ENCODE measurements around the gene MYH9. TPM values are rescaled to one million over a fixed set of nuclear protein-coding genes. Genes with fewer than 3 reads are reported as not detected.

The MYH9 gene
- total RNA-seq, 1 experiment from 2014 or later = 258 TPM

DNA sequence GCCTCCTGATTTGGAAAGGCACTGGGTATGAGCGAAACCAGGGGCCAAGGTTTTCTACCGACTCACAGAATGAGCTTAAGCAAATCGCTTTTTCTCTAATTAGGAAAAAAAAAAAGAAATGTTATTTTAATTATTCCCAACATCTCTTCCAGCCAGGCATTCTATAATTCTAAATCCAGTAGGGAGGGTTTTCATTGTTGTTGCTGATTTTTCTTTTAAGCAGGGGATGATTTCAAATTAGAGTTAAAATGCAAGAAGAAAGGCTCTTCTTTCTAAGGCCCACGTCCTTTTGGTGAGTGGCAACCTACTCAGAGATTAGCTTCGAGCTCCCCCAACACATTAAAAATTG is 8.9 kb downstream of the MYH9 start:
- H3K4me2 ChIP-seq (ENCODE audit: low read length) = no peak overlapping the region
- no peaks in the 10 kb centered on the region for H3K27me3 ChIP-seq (ENCODE audit: insufficient read depth, low read length)
- intact Hi-C loops (cut with micrococcal nuclease) = no loop called here
- H3K9me3 ChIP-seq (ENCODE audit: control insufficient read depth in 1 of 2, insufficient read depth in 1 of 2, low read depth in 1 of 2, low read length in 2 of 2) = no peaks in the 10 kb centered on the region
- H3K9ac ChIP-seq (ENCODE audit: low read length) = no peak overlapping the region
- RAD21 ChIA-PET (ENCODE audit: low non-redundant PET in 1 of 2, low total read pairs in 2 of 2, uncharacterized antibody in 2 of 2, unreplicated experiment in 2 of 2) = no interaction called here
- ATAC-seq (no peak), DNase-seq (ENCODE audit: low read depth, low spot score) (no peak)
- H3K79me2 ChIP-seq (ENCODE audit: insufficient read depth, low read length) = peaks cover 100% of the 10 kb centered on the region
- peaks cover 56 to 83% of the 10 kb centered on the region in 2 experiments for H3K4me1 ChIP-seq (ENCODE audit: control insufficient read depth in 1 of 2, insufficient read depth in 2 of 2, low read length in 2 of 2)
- H3K4me3 ChIP-seq (replicated peaks in 1 of 2; ENCODE audit: low read depth in 1 of 2, low read length in 2 of 2) = no peak overlapping the region
- CTCF ChIA-PET = interaction anchor here (0.8 kb wide), 1 partner anchor 91 kb away, joined by 4 read pairs; no protein-coding TSS in a partner anchor
- TF ChIP-seq CBX3 (IDR thresholded peaks at IDR 0.05; ENCODE audit: low read depth) (no peak), POLR2AphosphoS5 (IDR thresholded peaks at IDR 0.05; ENCODE audit: low read depth, low read length) (no peak), CEBPB (IDR thresholded peaks at IDR 0.05; ENCODE audit: low read depth) (no peak), ZFX (IDR thresholded peaks at IDR 0.05) (no peak), SIN3A (IDR thresholded peaks at IDR 0.05; ENCODE audit: low read depth) (no peak), RAD21 (IDR thresholded peaks at IDR 0.05; ENCODE audit: low read depth) (no peak), SP1 (IDR thresholded peaks at IDR 0.05; ENCODE audit: low read depth) (no peak)
- TF ChIP-seq, protein P1, sequence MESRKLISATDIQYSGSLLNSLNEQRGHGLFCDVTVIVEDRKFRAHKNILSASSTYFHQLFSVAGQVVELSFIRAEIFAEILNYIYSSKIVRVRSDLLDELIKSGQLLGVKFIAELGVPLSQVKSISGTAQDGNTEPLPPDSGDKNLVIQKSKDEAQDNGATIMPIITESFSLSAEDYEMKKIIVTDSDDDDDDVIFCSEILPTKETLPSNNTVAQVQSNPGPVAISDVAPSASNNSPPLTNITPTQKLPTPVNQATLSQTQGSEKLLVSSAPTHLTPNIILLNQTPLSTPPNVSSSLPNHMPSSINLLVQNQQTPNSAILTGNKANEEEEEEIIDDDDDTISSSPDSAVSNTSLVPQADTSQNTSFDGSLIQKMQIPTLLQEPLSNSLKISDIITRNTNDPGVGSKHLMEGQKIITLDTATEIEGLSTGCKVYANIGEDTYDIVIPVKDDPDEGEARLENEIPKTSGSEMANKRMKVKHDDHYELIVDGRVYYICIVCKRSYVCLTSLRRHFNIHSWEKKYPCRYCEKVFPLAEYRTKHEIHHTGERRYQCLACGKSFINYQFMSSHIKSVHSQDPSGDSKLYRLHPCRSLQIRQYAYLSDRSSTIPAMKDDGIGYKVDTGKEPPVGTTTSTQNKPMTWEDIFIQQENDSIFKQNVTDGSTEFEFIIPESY (IDR thresholded peaks at IDR 0.05; ENCODE audit: extremely low read depth, insufficient replicate concordance, low read length) = no peak
- TF ChIP-seq, protein P2, sequence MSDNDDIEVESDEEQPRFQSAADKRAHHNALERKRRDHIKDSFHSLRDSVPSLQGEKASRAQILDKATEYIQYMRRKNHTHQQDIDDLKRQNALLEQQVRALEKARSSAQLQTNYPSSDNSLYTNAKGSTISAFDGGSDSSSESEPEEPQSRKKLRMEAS (IDR thresholded peaks at IDR 0.05) = no peak
- H2AFZ ChIP-seq (ENCODE audit: low read depth, low read length, poor library complexity, severe bottlenecking) = no peak overlapping the region
- H4K20me1 ChIP-seq (ENCODE audit: insufficient read depth) = peaks cover 9% of the 10 kb centered on the region; the same call in 1 of the 2 replicates
- POLR2A ChIA-PET = interaction anchor here (1.6 to 6.2 kb wide), 2 partner anchors 9 to 14 kb away, joined by 8 to 37 read pairs; partner anchors contain the start of gene MYH9
- BruUV-seq (replicated peaks) = no TSS peak
- H3K36me3 ChIP-seq (ENCODE audit: control insufficient read depth in 1 of 2, insufficient read depth in 2 of 2, low read length in 2 of 2) = peaks cover 2 to 6% of the 10 kb centered on the region in 2 experiments; a peak in 1 of 4 replicates
- H3K27ac ChIP-seq (ENCODE audit: low read depth, low read length) = peak overlapping the region; percentile 20; the same call in 1 of the 2 replicates
- no peaks in the 10 kb centered on the region for H3K9me2 ChIP-seq (ENCODE audit: insufficient read depth)

Data from HCT116 (cell line).